ENCODE measurements around the gene NR1H4. TPM values are rescaled to one million over a fixed set of nuclear protein-coding genes. Genes with fewer than 3 reads are reported as not detected.

Gene NR1H4
- total and polyA plus RNA-seq, 11 donors = not detected

DNA sequence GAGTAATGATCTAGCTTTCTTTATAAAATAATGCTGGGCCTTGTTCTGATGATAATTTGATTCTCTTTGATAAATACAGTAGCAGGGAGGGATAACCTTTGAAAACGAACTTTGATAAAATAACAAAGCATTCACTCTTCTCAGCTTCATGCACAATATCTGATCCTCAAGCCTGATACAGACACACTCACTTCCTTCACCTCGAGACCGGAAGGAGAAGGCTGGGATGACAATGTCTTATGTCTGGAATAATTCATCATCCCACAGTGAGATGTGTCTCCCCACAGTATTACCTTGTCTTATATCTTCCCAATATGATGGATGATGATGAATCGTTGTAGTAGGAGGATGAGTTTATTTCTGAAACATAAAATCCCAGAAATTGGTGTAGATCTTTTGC, 15.5 kb upstream of the NR1H4 start:
- H3K4me3 ChIP-seq = no peak overlapping the region
- peaks cover 0 to 5% (median 0%) of the 10 kb centered on the region in 12 donors for H3K4me1 ChIP-seq
- WGBS, 4 donors = 58 to 65% (median 60%) methylated on average over 4 of the region's 4 CpGs
- intact Hi-C loops (cut with DNase I) = no loop called here
- no peak for TF ChIP-seq CTCF (IDR thresholded peaks at IDR 0.05)
- no peak for TF ChIP-seq POLR2A (IDR thresholded peaks at IDR 0.05)
- no peak overlapping the region for H3K27ac ChIP-seq
- peaks cover 0 to 3% (median 0%) of the 10 kb centered on the region in 9 donors for H3K27me3 ChIP-seq
- DNase-seq (no peak), ATAC-seq (no peak)
- no peaks in the 10 kb centered on the region for H3K36me3 ChIP-seq
- no peaks in the 10 kb centered on the region for H3K9me3 ChIP-seq

GRCh38 chr12:100460702-100461101, 13.0 kb upstream of the NR1H4 start:
- WGBS, 4 donors = 59 to 75% (median 68%) methylated on average over 3 of the region's 3 CpGs
- Histone ChIP-seq H3K4me3 (no peak overlapping the region), H3K4me1 (no peaks in the 10 kb centered on the region), H3K9me3 (no peaks in the 10 kb centered on the region), H3K27me3 (peaks cover 0 to 3% (median 0%) of the 10 kb centered on the region in 9 donors), H3K36me3 (no peaks in the 10 kb centered on the region), H3K27ac (no peak overlapping the region)
- no peak for ATAC-seq
- TF ChIP-seq CTCF (IDR thresholded peaks at IDR 0.05) (no peak), POLR2A (IDR thresholded peaks at IDR 0.05) (no peak)
- DNase-seq = no peak
- intact Hi-C loops (cut with DNase I) = no loop called here

DNA sequence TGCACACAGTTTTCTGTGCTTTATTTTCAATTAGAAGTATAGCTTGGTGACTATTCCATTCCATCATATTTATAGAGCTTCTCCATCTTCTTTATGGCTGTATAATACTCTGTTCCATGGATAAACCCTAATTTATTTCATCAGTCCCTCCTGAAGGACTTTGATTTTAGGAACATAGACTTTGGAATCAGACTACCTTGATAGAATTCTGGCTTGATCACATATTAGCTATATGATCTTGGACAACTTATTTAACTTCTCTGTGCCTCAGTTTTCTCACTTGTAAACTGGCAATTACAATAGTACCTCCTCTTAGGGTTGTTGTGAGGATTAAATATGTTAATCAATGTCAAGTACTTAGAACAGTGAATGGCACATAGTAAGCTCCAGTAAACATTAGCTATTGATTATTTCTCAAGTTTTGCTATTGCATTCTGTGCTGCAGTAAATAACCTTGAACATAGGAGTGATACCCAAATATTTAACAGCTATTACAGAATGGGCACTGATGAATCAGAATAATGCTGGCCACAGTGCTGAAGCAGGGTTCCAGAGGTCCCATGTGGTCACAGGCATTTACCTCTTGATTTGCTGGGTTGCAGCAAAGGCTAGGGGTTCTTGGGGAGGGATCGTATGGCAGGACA, 12.2 kb upstream of the NR1H4 start:
- no peak for ATAC-seq
- Histone ChIP-seq H3K4me3 (no peak overlapping the region), H3K36me3 (no peaks in the 10 kb centered on the region), H3K4me1 (no peaks in the 10 kb centered on the region), H3K27ac (no peak overlapping the region), H3K27me3 (peaks cover 0 to 3% (median 0%) of the 10 kb centered on the region in 9 donors), H3K9me3 (no peaks in the 10 kb centered on the region)
- 53 to 84% (median 75%) methylated on average over 1 of the region's 1 CpG for WGBS, 4 donors
- TF ChIP-seq POLR2A (IDR thresholded peaks at IDR 0.05) = no peak
- no peak for DNase-seq
- intact Hi-C loops (cut with DNase I) = no loop called here

DNA sequence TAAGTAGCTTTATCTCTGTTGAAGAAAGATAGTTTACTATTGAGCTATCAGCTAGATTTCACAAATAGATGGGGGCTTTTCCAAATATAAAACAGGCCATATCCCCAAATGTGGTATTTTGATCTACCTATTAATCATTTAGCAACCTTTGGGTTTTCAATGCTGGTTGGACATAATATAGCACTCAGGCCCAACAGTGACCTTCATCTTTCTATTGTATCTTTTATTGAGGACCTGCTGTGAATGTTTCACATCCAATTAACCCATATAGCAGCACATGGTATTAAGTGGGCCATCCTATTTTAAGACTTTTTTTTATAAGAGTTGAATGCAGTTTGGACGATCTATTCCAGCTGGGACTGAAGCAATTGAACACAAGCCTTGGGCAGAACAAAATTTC, 10.0 kb upstream of the NR1H4 start:
- no peaks in the 10 kb centered on the region for H3K36me3 ChIP-seq
- ATAC-seq (no peak), DNase-seq (no peak)
- H3K9me3 ChIP-seq = no peaks in the 10 kb centered on the region
- 65 to 79% (median 75%) methylated on average over 1 of the region's 1 CpG for WGBS, 4 donors
- no peak overlapping the region for H3K4me3 ChIP-seq
- H3K27ac ChIP-seq = no peak overlapping the region
- no peaks in the 10 kb centered on the region for H3K4me1 ChIP-seq
- intact Hi-C loops (cut with DNase I) = no loop called here
- H3K27me3 ChIP-seq = peaks cover 0 to 3% (median 0%) of the 10 kb centered on the region in 9 donors
- TF ChIP-seq POLR2A (IDR thresholded peaks at IDR 0.05) (no peak), CTCF (IDR thresholded peaks at IDR 0.05) (no peak)

DNA sequence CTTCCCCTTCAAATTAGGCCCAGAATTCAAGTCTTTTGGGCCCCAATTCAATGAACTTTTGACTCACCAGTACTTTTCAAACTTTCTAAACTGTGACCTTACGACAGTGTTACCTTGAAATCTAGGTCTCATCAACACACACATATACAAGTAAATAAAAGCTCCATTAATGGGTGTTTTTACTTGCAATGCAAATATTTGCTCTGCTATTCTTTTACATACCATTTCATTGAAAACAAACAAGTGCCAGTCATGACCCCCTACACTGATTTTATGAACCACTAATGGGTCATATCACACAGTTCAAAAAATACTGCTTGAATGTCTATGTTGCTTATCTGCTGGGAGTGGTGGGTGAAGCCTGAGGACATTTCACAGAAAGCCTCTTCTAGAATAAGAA, 9.1 kb upstream of the NR1H4 start:
- no peak overlapping the region for H3K27ac ChIP-seq
- intact Hi-C loops (cut with DNase I) = no loop called here
- no peak for DNase-seq
- H3K36me3 ChIP-seq = no peaks in the 10 kb centered on the region
- H3K9me3 ChIP-seq = no peaks in the 10 kb centered on the region
- no peak overlapping the region for H3K4me3 ChIP-seq
- H3K27me3 ChIP-seq = peaks cover 0 to 3% (median 0%) of the 10 kb centered on the region in 9 donors
- no peaks in the 10 kb centered on the region for H3K4me1 ChIP-seq
- no peak for TF ChIP-seq CTCF (IDR thresholded peaks at IDR 0.05)
- WGBS, 4 donors = 44 to 96% (median 90%) methylated on average over 1 of the region's 1 CpG
- no peak for ATAC-seq
